ENCODE measurements around the gene POLL.

The POLL gene

DNA sequence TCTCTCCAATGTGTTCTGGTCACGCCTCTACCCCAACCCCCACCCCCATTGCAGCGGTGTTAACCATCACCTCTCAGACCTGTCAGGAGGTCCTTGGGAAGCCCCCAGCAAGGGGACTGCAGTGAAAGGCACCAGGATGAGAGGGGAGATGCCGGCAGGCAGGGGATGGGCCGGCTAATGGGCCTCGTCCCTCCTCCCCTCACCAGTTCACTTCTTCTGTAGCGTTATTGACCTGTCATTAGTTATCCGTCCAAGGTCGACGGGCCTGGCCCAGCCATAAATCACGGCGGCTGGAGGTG lies 18.8 kb downstream of the POLL start:
- H3K4me3 ChIP-seq (replicated peaks in 1 of 2; ENCODE audit: low read depth in 2 of 2, low read length in 2 of 2) = no peak overlapping the region
- TF ChIP-seq, protein P1, sequence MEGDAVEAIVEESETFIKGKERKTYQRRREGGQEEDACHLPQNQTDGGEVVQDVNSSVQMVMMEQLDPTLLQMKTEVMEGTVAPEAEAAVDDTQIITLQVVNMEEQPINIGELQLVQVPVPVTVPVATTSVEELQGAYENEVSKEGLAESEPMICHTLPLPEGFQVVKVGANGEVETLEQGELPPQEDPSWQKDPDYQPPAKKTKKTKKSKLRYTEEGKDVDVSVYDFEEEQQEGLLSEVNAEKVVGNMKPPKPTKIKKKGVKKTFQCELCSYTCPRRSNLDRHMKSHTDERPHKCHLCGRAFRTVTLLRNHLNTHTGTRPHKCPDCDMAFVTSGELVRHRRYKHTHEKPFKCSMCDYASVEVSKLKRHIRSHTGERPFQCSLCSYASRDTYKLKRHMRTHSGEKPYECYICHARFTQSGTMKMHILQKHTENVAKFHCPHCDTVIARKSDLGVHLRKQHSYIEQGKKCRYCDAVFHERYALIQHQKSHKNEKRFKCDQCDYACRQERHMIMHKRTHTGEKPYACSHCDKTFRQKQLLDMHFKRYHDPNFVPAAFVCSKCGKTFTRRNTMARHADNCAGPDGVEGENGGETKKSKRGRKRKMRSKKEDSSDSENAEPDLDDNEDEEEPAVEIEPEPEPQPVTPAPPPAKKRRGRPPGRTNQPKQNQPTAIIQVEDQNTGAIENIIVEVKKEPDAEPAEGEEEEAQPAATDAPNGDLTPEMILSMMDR (IDR thresholded peaks at IDR 0.05; ENCODE audit: low read depth, low read length) = no peak
- no peak for DNase-seq (ENCODE audit: low read depth in 2 of 2)

DNA sequence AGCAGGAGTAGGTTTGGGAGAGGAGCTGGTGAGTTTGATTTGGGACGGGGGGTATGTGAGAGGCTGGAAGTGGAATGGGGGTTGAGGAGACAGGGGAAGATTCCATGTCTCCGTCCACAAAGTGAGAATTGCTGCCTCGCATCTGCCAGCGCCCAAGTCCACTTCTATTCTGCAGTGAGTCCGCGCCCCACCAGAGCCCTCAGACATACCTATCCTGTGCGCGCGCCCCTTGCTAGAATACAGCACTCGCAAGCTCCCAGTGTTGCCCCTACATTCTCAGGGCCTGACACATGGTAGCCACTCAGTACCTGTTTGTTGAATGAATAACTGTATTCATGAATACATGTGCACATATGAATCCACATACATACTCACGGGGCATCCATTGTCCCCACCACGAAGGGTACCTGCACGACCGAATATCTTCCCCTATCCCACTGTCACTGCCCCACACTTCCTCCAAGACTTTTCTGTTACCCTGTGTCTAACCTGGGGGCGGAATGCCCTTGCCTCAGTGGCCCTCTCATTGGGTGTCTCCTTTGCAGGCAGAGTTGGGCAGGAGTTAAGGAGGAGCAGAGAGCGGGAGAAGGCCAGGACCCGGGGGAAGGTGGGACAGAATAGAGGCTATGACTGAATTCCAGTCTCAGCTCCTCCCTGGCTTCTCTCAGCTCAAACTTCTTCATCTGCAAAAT lies 19.9 kb downstream of the POLL start:
- no peak overlapping the region for H3K4me3 ChIP-seq (replicated peaks in 1 of 2; ENCODE audit: low read depth in 2 of 2, low read length in 2 of 2)
- TF ChIP-seq, protein P1 (IDR thresholded peaks at IDR 0.05; ENCODE audit: low read depth, low read length) = no peak

DNA sequence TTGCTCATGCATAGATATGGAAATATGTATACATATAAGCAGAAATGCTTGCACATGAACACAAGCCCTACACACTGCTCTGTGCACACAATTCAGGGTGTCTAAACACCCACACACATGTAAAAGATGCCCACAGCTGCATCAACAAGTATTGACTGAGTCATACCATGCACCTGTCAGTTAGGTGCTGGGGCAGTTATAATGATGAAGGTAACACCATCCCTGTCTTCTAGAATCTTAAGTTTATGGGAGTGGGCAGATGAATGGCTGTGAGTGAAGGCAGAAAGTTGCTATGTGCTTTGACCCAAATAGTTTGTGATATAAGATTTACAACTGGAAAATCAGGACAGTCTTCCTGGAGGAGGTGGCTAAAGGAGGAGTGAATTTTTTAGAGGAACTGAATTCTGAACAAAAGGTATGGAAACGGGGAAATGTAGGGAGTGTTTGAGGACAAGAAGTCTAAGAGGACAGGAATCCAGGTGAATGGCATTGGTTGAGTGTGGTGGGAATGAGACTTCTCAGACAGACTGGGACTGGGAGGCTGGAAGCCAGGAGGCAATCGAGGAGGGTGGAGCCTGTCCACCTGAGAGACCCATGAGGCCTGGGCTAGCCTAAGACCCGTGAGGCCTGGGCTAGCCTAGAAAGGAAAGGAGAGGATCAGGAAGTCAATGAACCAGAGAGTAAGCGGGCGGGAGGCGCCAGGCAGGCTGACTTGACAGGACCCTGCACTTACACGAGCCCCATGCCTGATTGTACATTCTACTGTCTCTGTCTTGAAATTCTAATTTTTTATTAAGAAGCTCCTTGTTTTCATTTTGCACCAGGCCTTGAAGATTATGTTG lies 20.7 kb downstream of the POLL start:
- TF ChIP-seq, protein P1 (IDR thresholded peaks at IDR 0.05; ENCODE audit: low read depth, low read length) = no peak
- DNase-seq (ENCODE audit: low read depth in 2 of 2) = no peak
- no peak overlapping the region for H3K4me3 ChIP-seq (replicated peaks in 1 of 2; ENCODE audit: low read depth in 2 of 2, low read length in 2 of 2)

More for the DNA sequence above, 19.9 kb downstream of the POLL start:
- no peak for DNase-seq (ENCODE audit: low read depth in 2 of 2)

DNA sequence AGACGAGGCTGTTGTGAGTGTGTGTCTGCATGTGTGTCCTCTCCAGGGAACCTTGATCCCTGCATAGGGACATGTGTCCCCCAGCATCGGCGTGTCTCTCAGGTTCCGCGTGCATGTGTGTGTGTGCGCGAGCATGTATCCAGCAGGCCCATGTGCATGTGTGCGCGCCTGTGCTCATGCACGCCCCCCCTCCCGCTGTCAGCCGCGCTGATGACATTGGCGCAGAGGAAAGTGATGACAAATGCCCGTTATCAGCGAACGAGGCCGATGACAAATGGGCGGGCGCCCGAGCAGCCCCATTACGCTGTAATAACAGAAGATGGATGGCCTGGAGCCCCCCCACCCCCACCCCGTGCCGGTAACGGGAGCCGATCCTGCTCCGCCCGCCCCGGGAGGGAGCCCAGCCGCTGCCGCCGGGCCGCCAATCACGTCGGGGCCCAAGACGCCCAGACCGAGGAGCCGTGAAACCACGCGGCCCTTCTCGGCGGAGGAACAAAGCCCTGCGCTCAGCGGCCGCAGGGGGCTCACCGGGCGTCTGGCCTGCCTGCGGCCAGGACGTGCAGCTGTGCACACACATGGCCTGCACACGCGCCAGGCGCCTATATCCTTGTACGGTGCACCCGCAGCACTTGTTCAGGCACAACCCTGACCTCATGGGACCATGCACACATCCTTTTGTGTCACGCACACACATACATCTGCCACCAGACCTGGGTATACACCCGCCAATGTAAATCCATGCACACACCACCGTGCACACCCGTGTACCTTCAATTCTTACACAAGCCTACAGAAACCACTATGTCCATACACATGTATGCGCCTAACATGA lies 21.5 kb downstream of the POLL start:
- TF ChIP-seq, protein P1 (IDR thresholded peaks at IDR 0.05; ENCODE audit: low read depth, low read length) = peak; percentile 4
- H3K4me3 ChIP-seq (replicated peaks in 1 of 2; ENCODE audit: low read depth in 2 of 2, low read length in 2 of 2) = peak overlapping the region; percentile 17 to 24
- no peak for DNase-seq (ENCODE audit: low read depth in 2 of 2)

DNA sequence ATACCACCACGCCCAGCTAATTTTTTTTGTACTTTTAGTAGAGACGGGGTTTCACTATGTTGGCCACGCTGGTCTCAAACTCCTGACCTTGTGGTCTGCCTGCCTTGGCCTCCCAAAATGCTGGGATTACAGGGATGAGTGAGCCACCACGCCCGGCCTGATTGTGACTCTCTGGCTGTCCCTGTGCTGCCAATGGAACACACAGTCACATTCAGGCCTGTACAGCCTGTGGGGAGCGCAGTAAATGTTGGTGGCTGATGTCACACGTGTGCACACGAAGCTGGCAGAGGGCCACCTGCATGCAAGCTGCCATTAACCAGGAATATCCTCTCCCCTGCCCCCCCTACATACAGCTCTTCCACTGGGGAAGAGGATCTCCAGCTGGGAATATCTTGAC lies 22.1 kb downstream of the POLL start:
- no peak overlapping the region for H3K4me3 ChIP-seq (replicated peaks in 1 of 2; ENCODE audit: low read depth in 2 of 2, low read length in 2 of 2)
- DNase-seq (ENCODE audit: low read depth in 2 of 2) = no peak
- TF ChIP-seq, protein P1 (IDR thresholded peaks at IDR 0.05; ENCODE audit: low read depth, low read length) = no peak

DNA sequence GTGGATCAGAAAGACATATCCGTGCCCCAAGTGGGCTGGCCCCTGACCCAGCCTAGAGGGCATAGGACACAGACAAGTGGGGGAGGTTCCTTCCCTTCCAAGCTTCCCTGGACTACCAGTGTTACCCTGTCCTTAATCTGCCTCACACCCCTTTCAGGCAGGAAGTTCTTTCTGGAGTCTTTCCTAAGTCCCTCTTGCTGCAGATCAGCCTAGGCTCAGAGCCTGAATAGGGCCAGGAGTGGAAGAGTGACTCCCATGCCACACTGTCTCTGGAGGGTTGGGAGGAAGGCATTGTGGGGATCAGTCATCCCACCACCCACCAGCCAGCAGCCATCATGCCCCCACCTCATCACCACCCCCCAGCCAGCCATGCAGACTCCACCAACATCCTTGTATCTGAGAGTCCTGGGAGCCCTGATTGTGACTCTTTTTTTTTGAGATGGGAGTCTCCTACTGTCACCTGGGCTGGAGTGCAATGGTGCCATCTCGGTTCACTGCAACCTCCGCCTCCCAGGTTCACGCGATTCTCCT lies 22.6 kb downstream of the POLL start:
- TF ChIP-seq, protein P1 (IDR thresholded peaks at IDR 0.05; ENCODE audit: low read depth, low read length) = no peak
- no peak for DNase-seq (ENCODE audit: low read depth in 2 of 2)
- H3K4me3 ChIP-seq (replicated peaks in 1 of 2; ENCODE audit: low read depth in 2 of 2, low read length in 2 of 2) = no peak overlapping the region

Data from cardiac fibroblast (primary cell).